ELF-1 (cell line): ENCODE measurements around the gene FAM171A2.

ENCODE experiments used
- DNase-seq: peaks from one replicate; pipeline ENCODE4 v3.0.0-alpha.2; 2016; ENCODE audit warnings: low read depth, low spot score

The FAM171A2 gene

GRCh38 chr17:44307387-44308186, 56.1 kb downstream of the FAM171A2 start:
- DNase-seq: peak; percentile 75

GRCh38 chr17:44304651-44305050, 59.0 kb downstream of the FAM171A2 start:
- DNase-seq: no peak
